Suprapubic skin (tissue), 4 donors: ENCODE results near the gene KRTAP5-4.

Source experiments
- POLR2A ChIP-seq, 2 donors: fragments of 450-650 bp; IDR thresholded peaks; one replicate each; pipeline ENCODE4 v1.6.1; 2017; ENCODE audit warnings: antibody characterized with exemption in 2 of 2, mild to moderate bottlenecking in 2 of 2, moderate library complexity in 2 of 2
- POLR2AphosphoS5 ChIP-seq, 3 donors: sonication (generic); formaldehyde crosslinking; IDR thresholded peaks; one replicate each; pipeline ENCODE4 v1.6.1; 2017; ENCODE audit warnings: antibody characterized with exemption in 3 of 3
- TF ChIP-seq, protein P1 (sequence below), 2 donors: fragments of 200-600 bp in 1 of 2; fragments of 450-650 bp in 1 of 2; sonication (generic) in 1 of 2; IDR thresholded peaks; one replicate each; pipeline ENCODE4 v1.5.1; 2016 to 2019; ENCODE audit warnings: antibody characterized with exemption in 2 of 2, mild to moderate bottlenecking in 1 of 2, moderate library complexity in 1 of 2

- TF ChIP-seq POLR2A (IDR thresholded peaks at IDR 0.05) (no peak), POLR2AphosphoS5 (IDR thresholded peaks at IDR 0.05) (no peak)
- TF ChIP-seq, protein P1, sequence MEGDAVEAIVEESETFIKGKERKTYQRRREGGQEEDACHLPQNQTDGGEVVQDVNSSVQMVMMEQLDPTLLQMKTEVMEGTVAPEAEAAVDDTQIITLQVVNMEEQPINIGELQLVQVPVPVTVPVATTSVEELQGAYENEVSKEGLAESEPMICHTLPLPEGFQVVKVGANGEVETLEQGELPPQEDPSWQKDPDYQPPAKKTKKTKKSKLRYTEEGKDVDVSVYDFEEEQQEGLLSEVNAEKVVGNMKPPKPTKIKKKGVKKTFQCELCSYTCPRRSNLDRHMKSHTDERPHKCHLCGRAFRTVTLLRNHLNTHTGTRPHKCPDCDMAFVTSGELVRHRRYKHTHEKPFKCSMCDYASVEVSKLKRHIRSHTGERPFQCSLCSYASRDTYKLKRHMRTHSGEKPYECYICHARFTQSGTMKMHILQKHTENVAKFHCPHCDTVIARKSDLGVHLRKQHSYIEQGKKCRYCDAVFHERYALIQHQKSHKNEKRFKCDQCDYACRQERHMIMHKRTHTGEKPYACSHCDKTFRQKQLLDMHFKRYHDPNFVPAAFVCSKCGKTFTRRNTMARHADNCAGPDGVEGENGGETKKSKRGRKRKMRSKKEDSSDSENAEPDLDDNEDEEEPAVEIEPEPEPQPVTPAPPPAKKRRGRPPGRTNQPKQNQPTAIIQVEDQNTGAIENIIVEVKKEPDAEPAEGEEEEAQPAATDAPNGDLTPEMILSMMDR (IDR thresholded peaks at IDR 0.05): no peak
Observed at GRCh38 chr11:1597331-1597993, 24.5 kb downstream of the KRTAP5-4 start.
